ENCODE results near the gene OR6F1.
"Not testable (repeated sequence)": the region's sequence is repeated elsewhere in the genome, so short reads cannot be mapped to it uniquely, and the experiment has no call there.

Gene OR6F1

GRCh38 chr1:247738315-247738714, 21.9 kb upstream of the OR6F1 start, which contains the start of gene OR14K1:
TSS of gene OR14K1 (plus strand) at chr1:247738615. CDS start at chr1:247738615, 0 bp downstream.
- 83 to 100% methylated on average over 1 of the region's 1 CpG for WGBS, 2 experiments
- Histone ChIP-seq H3K4me1 (ENCODE audit: control insufficient read depth, insufficient read depth, low read length) (no peaks in the 10 kb centered on the region), H3K27me3 (ENCODE audit: control insufficient read depth, insufficient read depth, low read length, poor library complexity, severe bottlenecking) (no peaks in the 10 kb centered on the region), H3K27ac (ENCODE audit: insufficient read depth, low read depth, low read length, poor library complexity, severe bottlenecking) (no peak within 1 kb of the TSS), H3K4me3 (ENCODE audit: insufficient read depth, low read depth, low read length) (no peak within 1 kb of the TSS), H3K36me3 (ENCODE audit: control insufficient read depth, insufficient read depth, low read length) (no peaks in the 10 kb centered on the region), H3K9me3 (ENCODE audit: control insufficient read depth, low read length) (peaks cover 11% of the 10 kb centered on the region)

GRCh38 chr1:247721222-247721621, 4.8 kb upstream of the OR6F1 start:
- no peaks in the 10 kb centered on the region for H3K27me3 ChIP-seq (ENCODE audit: control insufficient read depth, insufficient read depth, low read length, poor library complexity, severe bottlenecking)
- no peaks in the 10 kb centered on the region for H3K4me1 ChIP-seq (ENCODE audit: control insufficient read depth, insufficient read depth, low read length)
- H3K36me3 ChIP-seq (ENCODE audit: control insufficient read depth, insufficient read depth, low read length), result no peaks in the 10 kb centered on the region
- no peaks in the 10 kb centered on the region for H3K9me3 ChIP-seq (ENCODE audit: control insufficient read depth, low read length)
- no peak overlapping the region for H3K4me3 ChIP-seq (ENCODE audit: insufficient read depth, low read depth, low read length)
- H3K27ac ChIP-seq (ENCODE audit: insufficient read depth, low read depth, low read length, poor library complexity, severe bottlenecking), result no peak overlapping the region
- 94 to 100% methylated on average over 3 of the region's 4 CpGs for WGBS, 2 experiments

- H3K4me1 ChIP-seq (ENCODE audit: control insufficient read depth, insufficient read depth, low read length), result no peaks in the 10 kb centered on the region
- H3K27ac ChIP-seq (ENCODE audit: insufficient read depth, low read depth, low read length, poor library complexity, severe bottlenecking), result no peak overlapping the region
- WGBS, 2 experiments, result 92 to 93% methylated on average over 7 of the region's 7 CpGs
- no peaks in the 10 kb centered on the region for H3K36me3 ChIP-seq (ENCODE audit: control insufficient read depth, insufficient read depth, low read length)
- H3K9me3 ChIP-seq (ENCODE audit: control insufficient read depth, low read length), result no peaks in the 10 kb centered on the region
- no peaks in the 10 kb centered on the region for H3K27me3 ChIP-seq (ENCODE audit: control insufficient read depth, insufficient read depth, low read length, poor library complexity, severe bottlenecking)
- no peak overlapping the region for H3K4me3 ChIP-seq (ENCODE audit: insufficient read depth, low read depth, low read length)
Observed at GRCh38 chr1:247713753-247714152, 2.7 kb downstream of the OR6F1 start.

GRCh38 chr1:247710681-247711080, 5.8 kb downstream of the OR6F1 start:
- H3K4me3 ChIP-seq (ENCODE audit: insufficient read depth, low read depth, low read length); H3K36me3 ChIP-seq (ENCODE audit: control insufficient read depth, insufficient read depth, low read length); H3K27ac ChIP-seq (ENCODE audit: insufficient read depth, low read depth, low read length, poor library complexity, severe bottlenecking); H3K4me1 ChIP-seq (ENCODE audit: control insufficient read depth, insufficient read depth, low read length); H3K27me3 ChIP-seq (ENCODE audit: control insufficient read depth, insufficient read depth, low read length, poor library complexity, severe bottlenecking); H3K9me3 ChIP-seq (ENCODE audit: control insufficient read depth, low read length): not testable (repeated sequence)
- 85 to 91% methylated on average over 8 of the region's 8 CpGs for WGBS, 2 experiments

- Histone ChIP-seq H3K4me3 (ENCODE audit: insufficient read depth, low read depth, low read length) (no peak overlapping the region), H3K4me1 (ENCODE audit: control insufficient read depth, insufficient read depth, low read length) (no peaks in the 10 kb centered on the region), H3K27ac (ENCODE audit: insufficient read depth, low read depth, low read length, poor library complexity, severe bottlenecking) (no peak overlapping the region), H3K27me3 (ENCODE audit: control insufficient read depth, insufficient read depth, low read length, poor library complexity, severe bottlenecking) (no peaks in the 10 kb centered on the region), H3K36me3 (ENCODE audit: control insufficient read depth, insufficient read depth, low read length) (no peaks in the 10 kb centered on the region), H3K9me3 (ENCODE audit: control insufficient read depth, low read length) (peaks cover 2% of the 10 kb centered on the region)
- WGBS, 2 experiments, result 85% methylated on average over 1 of the region's 1 CpG
Observed at GRCh38 chr1:247701338-247701737, 15.1 kb downstream of the OR6F1 start.

- no peak overlapping the region for H3K27ac ChIP-seq (ENCODE audit: insufficient read depth, low read depth, low read length, poor library complexity, severe bottlenecking)
- no peaks in the 10 kb centered on the region for H3K9me3 ChIP-seq (ENCODE audit: control insufficient read depth, low read length)
- 26 to 32% methylated on average over 4 to 5 of the region's 7 CpGs for WGBS, 2 experiments
- H3K36me3 ChIP-seq (ENCODE audit: control insufficient read depth, insufficient read depth, low read length), result no peaks in the 10 kb centered on the region
- H3K27me3 ChIP-seq (ENCODE audit: control insufficient read depth, insufficient read depth, low read length, poor library complexity, severe bottlenecking), result no peaks in the 10 kb centered on the region
- no peak overlapping the region for H3K4me3 ChIP-seq (ENCODE audit: insufficient read depth, low read depth, low read length)
- no peaks in the 10 kb centered on the region for H3K4me1 ChIP-seq (ENCODE audit: control insufficient read depth, insufficient read depth, low read length)
Observed at GRCh38 chr1:247681288-247681897, 35.1 kb downstream of the OR6F1 start.

- H3K27me3 ChIP-seq (ENCODE audit: control insufficient read depth, insufficient read depth, low read length, poor library complexity, severe bottlenecking), result no peaks in the 10 kb centered on the region
- no peaks in the 10 kb centered on the region for H3K4me1 ChIP-seq (ENCODE audit: control insufficient read depth, insufficient read depth, low read length)
- H3K36me3 ChIP-seq (ENCODE audit: control insufficient read depth, insufficient read depth, low read length), result no peaks in the 10 kb centered on the region
- no peak overlapping the region for H3K27ac ChIP-seq (ENCODE audit: insufficient read depth, low read depth, low read length, poor library complexity, severe bottlenecking)
- H3K9me3 ChIP-seq (ENCODE audit: control insufficient read depth, low read length), result no peaks in the 10 kb centered on the region
- 89 to 90% methylated on average over 4 of the region's 4 CpGs for WGBS, 2 experiments
- H3K4me3 ChIP-seq (ENCODE audit: insufficient read depth, low read depth, low read length), result no peak overlapping the region
Observed at GRCh38 chr1:247680171-247680570, 36.3 kb downstream of the OR6F1 start.

- H3K9me3 ChIP-seq (ENCODE audit: control insufficient read depth, low read length), result no peaks in the 10 kb centered on the region
- H3K4me3 ChIP-seq (ENCODE audit: insufficient read depth, low read depth, low read length), result no peak within 1 kb of the TSS
- WGBS, 2 experiments, result 86 to 97% methylated on average over 1 of the region's 1 CpG
Observed at GRCh38 chr1:247679639-247680038, 36.8 kb downstream of the OR6F1 start, which contains the start of gene OR13G1. TSS of gene OR13G1 (minus strand) at chr1:247679739. CDS start at chr1:247673041, 6,698 bp downstream.

GRCh38 chr1:247669225-247669624, 47.2 kb downstream of the OR6F1 start:
- Histone ChIP-seq H3K27ac (ENCODE audit: insufficient read depth, low read depth, low read length, poor library complexity, severe bottlenecking) (no peak overlapping the region), H3K4me1 (ENCODE audit: control insufficient read depth, insufficient read depth, low read length) (no peaks in the 10 kb centered on the region), H3K9me3 (ENCODE audit: control insufficient read depth, low read length) (no peaks in the 10 kb centered on the region), H3K27me3 (ENCODE audit: control insufficient read depth, insufficient read depth, low read length, poor library complexity, severe bottlenecking) (no peaks in the 10 kb centered on the region), H3K36me3 (ENCODE audit: control insufficient read depth, insufficient read depth, low read length) (no peaks in the 10 kb centered on the region), H3K4me3 (ENCODE audit: insufficient read depth, low read depth, low read length) (no peak overlapping the region)
- no CpG with 5 or more reads among the region's 1 CpG for WGBS, 2 experiments

More at GRCh38 chr1:247679639-247680038, 36.8 kb downstream of the OR6F1 start, which contains the start of gene OR13G1:
- no peak within 1 kb of the TSS for H3K27ac ChIP-seq (ENCODE audit: insufficient read depth, low read depth, low read length, poor library complexity, severe bottlenecking)
- no peaks in the 10 kb centered on the region for H3K36me3 ChIP-seq (ENCODE audit: control insufficient read depth, insufficient read depth, low read length)
- H3K27me3 ChIP-seq (ENCODE audit: control insufficient read depth, insufficient read depth, low read length, poor library complexity, severe bottlenecking), result no peaks in the 10 kb centered on the region
- H3K4me1 ChIP-seq (ENCODE audit: control insufficient read depth, insufficient read depth, low read length), result no peaks in the 10 kb centered on the region
